Stomach (tissue), 4 donors: ENCODE data around the gene SLC12A7.

ENCODE experiments used
- CTCF ChIP-seq, 7 experiments: fragments of 450-650 bp in 4 of 7; fragments of 200-600 bp in 3 of 7; sonication (generic) in 3 of 7; IDR thresholded peaks; one replicate each; pipeline ENCODE4 v1.5.1; 2016 to 2019; ENCODE audit warnings: antibody characterized with exemption in 7 of 7, control low read depth in 2 of 7, mild to moderate bottlenecking in 1 of 7
- EP300 ChIP-seq: sonication (generic); formaldehyde crosslinking; IDR thresholded peaks from one replicate; pipeline ENCODE4 v1.6.1; 2017; ENCODE audit warnings: antibody characterized with exemption
- POLR2A ChIP-seq, 4 donors: fragments of 450-650 bp; IDR thresholded peaks; one replicate each; pipeline ENCODE4 v1.6.1; 2016; ENCODE audit warnings: antibody characterized with exemption in 4 of 4, control low read depth in 2 of 4, mild to moderate bottlenecking in 1 of 4, moderate library complexity in 1 of 4
- POLR2AphosphoS5 ChIP-seq, 3 donors: sonication (generic); formaldehyde crosslinking; IDR thresholded peaks; one replicate each; pipeline ENCODE4 v1.6.1; 2016; ENCODE audit warnings: antibody characterized with exemption in 3 of 3

DNA sequence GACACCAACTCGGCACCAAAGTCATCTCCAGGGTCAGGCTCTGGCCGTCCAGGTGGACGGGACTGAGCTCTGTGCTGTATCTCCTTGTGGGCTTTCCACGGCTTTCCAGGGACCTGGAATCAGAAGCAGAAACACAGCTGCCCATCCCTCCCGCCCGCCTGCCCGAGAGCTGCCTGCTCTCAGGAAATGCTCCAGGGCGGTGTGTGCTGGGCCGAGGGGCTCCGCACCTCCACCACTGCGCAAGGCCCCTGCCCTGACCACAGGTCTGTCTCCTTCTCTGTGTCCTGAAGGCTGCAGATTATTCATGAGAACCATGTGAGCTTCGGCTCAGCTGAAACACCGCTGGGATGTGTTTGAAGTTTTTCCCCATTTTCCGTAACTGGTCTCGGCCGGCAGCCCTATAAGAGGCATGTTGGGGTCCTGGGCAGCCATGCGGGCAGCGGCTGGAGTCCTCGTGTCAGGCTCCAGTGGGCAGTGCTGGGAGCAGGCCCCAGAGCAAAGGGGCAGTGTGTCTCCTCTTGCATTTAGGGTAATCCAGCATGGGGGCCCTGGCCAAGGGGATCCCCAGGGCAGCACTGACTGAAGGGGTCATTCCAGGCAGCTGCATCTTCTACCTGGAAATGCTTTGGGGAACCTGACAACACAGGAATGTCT is 80.4 kb downstream of the SLC12A7 start:
- TF ChIP-seq CTCF (IDR thresholded peaks at IDR 0.05): no peak
- TF ChIP-seq POLR2A (IDR thresholded peaks at IDR 0.05): no peak
- no peak for TF ChIP-seq POLR2AphosphoS5 (IDR thresholded peaks at IDR 0.05)
- TF ChIP-seq EP300: no peak
